ENCODE data around the gene ZNF503.
"Not testable (repeated sequence)": the region's sequence is repeated elsewhere in the genome, so short reads cannot be mapped to it uniquely, and the experiment has no call there.

Gene ZNF503

DNA sequence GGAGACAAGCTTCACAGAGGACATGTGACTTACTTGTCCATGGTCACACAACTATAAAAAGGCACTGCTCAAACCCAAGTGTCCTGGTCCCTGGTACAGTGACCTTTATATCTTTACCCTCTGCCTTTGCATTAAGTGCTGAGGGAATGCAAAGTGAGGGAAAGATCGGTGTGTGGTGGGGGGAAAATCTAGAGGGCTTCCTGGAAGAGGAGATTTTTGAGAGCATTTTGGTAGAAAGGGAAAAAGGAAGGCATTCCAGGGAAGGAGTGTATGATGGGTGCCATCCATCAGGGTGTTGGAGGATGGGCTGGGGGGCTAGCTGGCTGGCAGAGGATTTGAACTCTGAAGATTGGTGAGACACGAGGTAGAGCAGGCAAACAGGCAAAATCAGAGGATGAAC is 9.3 kb downstream of the ZNF503 start:
- DNase-seq: no peak

- DNase-seq: no peak
Observed at GRCh38 chr10:75390178-75390577, 11.4 kb downstream of the ZNF503 start.

- no peak for DNase-seq
Observed at GRCh38 chr10:75388082-75388481, 13.5 kb downstream of the ZNF503 start.

GRCh38 chr10:75386128-75386527 is 15.4 kb downstream of the ZNF503 start:
- no peak for DNase-seq

DNA sequence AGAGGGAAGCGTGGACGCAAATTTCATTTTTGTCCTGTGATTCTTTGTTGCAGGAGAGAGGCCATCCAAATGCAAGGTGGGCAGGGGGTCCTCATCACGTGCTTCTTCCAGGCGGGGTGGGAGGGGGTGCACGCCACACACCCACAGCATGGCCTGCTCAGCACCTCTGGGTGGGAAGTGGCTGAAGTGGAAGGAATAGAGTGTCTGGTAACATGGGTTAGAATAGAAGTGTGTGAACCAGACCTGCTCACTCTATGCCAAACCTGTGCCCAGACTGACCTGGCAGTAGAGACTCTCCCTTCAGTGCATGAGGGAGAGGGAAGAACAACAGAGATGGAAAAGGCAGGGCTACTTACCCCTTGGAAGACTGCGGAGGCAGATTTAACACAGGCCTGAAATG is 21.7 kb downstream of the ZNF503 start:
- no peak for DNase-seq

- no peak for DNase-seq
Observed at GRCh38 chr10:75379212-75379724, 22.3 kb downstream of the ZNF503 start.

DNA sequence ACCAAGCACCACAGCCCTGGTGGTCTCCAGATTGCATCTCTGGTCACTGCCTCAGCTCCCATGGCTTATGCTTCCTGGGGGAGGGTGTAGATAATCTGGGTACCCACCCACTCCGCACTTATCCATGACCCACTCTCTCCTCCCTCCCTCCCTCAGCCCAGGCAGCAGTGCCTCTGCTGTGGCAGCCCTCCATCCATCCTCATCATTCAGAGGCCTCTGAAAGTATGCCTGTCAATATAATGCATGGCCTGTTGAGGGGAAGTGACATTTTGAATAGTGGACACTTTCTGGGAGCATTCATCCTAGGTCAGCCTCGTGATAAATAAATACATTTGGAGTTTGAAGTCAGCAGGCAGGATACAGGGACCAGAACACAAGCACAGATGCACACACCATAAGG is 23.2 kb downstream of the ZNF503 start:
- DNase-seq: no peak

DNA sequence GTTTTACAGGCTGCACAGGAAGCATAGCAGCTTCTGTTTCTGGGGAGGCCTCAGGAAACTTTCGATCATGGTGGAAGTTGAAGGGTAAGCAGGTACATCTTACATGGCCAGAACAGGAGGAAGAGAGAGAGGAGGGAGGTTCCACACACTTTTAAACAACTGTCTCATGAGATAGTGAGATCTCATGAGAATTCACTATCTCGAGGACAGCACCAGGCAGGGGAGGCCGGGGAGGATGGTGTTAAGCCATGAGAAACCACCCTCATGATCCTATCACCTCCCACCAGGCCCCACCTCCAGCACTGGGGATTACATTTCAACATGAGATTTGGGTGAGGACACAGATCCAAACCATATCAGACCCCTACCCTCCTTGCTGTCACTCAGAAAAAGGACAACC is 23.7 kb downstream of the ZNF503 start:
- no peak for DNase-seq

- DNase-seq: no peak
Observed at GRCh38 chr10:75375838-75376237, 25.7 kb downstream of the ZNF503 start.

DNA sequence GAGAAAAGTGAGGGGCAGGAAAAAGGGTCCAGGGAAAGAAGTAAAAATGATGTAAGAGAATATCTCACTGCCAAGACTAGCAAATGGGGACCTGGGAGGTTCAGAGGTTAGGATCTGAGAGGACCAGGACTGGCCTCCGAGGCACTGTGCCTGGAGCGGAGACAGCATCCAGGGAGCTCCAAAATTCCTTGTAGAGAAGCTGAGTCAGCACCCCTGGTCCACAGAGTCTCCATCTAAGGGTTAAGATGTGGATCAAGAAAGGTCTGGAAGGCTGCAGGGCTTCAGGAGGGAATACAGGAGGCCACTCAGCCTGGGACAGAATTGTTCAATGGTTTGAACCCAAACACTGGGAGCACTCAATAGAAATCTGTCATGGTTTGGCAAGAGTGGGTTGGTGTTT is 30.6 kb downstream of the ZNF503 start:
- no peak for DNase-seq

- DNase-seq: not testable (repeated sequence)
Observed at GRCh38 chr10:75369838-75370237, 31.7 kb downstream of the ZNF503 start.

- DNase-seq: no peak
Observed at GRCh38 chr10:75367901-75368300, 33.7 kb downstream of the ZNF503 start.

DNA sequence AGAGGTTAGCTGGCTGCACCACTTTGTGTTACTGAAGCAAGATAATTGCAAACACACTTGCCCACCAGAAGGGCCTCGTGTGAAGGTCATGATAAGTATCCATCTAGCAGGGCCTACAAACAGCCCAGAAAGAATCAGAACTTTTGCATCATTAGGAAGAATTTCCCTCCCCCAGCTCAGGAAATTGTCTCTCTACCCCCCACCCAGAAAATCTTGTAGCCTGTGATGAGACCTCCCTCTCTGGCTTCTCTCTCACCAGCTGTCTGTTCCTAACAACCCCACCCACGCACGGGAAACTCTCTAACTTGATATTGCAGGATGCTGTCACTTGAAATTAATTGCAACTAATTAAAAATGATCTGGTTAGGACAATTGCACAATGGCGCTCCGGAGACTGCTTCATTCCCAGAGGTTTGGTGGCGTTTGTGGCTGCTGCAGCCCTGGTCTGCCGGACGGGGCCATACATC is 34.5 kb downstream of the ZNF503 start:
- no peak for DNase-seq

GRCh38 chr10:75363431-75363830 is 38.1 kb downstream of the ZNF503 start:
- no peak for DNase-seq

GRCh38 chr10:75359876-75360275 is 41.7 kb downstream of the ZNF503 start:
- DNase-seq: not testable (repeated sequence)

DNA sequence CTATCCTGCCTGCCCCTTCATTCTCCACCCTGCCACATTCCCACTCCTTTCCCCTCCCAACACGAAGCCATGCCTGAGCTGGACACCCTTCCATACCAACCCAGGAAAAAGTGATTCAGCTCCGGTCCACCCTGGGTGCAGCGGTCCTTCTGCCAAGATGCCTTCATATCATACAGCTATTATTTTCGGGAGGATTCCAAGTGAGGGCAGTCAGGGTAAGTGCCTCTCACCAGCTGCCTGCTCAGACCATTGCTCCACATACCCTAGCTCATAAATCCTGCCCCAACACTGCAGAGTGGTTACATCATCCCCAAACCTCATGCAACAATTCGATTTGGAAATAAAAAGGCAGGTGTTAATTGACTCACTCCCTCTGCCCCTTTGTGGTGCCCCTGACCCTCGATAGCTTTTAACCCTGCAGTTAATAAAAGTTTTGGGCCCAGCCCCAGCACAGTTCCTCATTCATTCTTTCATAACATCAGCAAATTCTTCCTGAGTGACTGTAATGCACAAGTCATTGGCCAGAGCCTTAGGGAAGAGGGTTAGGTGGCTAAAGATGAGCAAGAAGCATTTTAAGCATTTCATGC is 42.6 kb downstream of the ZNF503 start:
- no peak for DNase-seq

- DNase-seq: no peak
Observed at GRCh38 chr10:75358132-75358531, 43.4 kb downstream of the ZNF503 start.

GRCh38 chr10:75357500-75357899 is 44.1 kb downstream of the ZNF503 start:
- DNase-seq: no peak

GRCh38 chr10:75356484-75356883 is 45.1 kb downstream of the ZNF503 start:
- DNase-seq: no peak

GRCh38 chr10:75355706-75356105 is 45.9 kb downstream of the ZNF503 start:
- DNase-seq: no peak

GRCh38 chr10:75353183-75353582 is 48.4 kb downstream of the ZNF503 start:
- DNase-seq: no peak

- DNase-seq: no peak
Observed at GRCh38 chr10:75352650-75353049, 48.9 kb downstream of the ZNF503 start.

DNA sequence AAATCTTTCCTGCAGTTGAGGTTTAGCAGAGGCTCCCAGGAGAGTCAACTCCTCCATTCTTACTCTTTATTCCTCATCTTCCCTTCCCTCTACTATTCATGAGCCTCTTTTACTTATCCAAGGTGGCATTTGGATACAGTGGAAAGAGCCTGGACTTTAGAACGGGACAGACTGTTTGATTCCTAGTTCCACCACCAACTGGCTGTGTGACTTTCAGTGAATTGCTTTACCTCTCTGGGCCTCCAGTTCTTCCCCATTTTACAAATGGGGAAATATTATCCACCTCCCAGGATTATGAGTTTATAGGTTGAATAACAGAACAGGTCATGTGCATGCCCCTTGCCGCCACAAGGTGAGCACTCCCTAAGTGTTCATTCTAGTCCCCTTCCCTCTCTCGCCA is 49.9 kb downstream of the ZNF503 start:
- DNase-seq: no peak

DNA sequence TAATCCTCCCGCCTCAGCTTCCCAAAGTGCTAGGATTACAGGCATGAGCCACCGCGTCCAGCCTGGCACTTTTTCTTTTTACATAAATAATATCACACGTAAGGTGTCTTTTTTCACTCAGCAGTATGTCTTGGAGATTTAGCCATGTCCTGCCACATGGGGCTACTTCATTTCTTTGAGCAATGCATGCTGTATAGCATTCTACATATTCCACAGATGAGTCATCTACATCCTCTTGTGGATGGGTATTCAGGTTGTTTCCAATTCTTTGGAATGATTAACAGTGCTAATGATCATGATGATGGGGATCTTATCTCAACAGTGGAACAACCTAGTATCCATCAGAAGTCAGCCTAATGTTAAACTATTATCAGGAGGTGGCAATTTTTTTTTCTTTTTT is 50.8 kb downstream of the ZNF503 start:
- DNase-seq: no peak

All from activated CD8-positive, alpha-beta memory T cell treated with anti-CD3 and anti-CD28 coated beads for 24 hours (primary cell).